ENCODE results near the gene CAMTA1.
"Not testable (repeated sequence)": the region's sequence is repeated elsewhere in the genome, so short reads cannot be mapped to it uniquely, and the experiment has no call there.

The CAMTA1 gene

DNA sequence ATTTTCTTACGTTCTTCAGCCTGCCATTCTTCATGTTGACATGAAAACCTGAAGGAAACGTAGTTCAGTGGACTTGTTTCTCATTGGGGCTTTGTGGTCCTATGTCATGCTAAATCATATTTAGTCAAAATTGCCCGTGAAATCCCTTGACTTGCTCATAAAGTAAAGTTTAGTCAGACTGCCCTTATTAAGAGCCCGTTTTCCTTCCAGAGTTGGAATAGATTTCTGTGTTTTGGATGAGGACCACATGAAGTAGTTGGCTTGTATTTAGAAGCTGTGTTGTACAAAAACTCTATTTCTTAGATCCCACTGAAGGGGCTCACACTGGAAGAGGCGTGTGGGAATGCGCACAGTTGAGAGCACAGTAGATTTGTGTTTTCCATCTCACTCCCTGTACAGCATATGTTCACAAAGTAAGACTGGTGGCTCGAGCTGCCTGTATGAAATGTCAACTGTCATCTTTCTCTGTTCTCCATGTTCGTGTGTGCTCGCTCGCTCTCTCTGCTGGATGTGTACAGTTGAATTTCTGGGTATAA, 42.4 kb downstream of the CAMTA1 start:
- TF ChIP-seq, protein P1, sequence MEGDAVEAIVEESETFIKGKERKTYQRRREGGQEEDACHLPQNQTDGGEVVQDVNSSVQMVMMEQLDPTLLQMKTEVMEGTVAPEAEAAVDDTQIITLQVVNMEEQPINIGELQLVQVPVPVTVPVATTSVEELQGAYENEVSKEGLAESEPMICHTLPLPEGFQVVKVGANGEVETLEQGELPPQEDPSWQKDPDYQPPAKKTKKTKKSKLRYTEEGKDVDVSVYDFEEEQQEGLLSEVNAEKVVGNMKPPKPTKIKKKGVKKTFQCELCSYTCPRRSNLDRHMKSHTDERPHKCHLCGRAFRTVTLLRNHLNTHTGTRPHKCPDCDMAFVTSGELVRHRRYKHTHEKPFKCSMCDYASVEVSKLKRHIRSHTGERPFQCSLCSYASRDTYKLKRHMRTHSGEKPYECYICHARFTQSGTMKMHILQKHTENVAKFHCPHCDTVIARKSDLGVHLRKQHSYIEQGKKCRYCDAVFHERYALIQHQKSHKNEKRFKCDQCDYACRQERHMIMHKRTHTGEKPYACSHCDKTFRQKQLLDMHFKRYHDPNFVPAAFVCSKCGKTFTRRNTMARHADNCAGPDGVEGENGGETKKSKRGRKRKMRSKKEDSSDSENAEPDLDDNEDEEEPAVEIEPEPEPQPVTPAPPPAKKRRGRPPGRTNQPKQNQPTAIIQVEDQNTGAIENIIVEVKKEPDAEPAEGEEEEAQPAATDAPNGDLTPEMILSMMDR (IDR thresholded peaks at IDR 0.05; ENCODE audit: borderline replicate concordance, extremely low read depth, low read length, poor library complexity, severe bottlenecking) = no peak
- no peak for TF ChIP-seq EZH2 (IDR thresholded peaks at IDR 0.05; ENCODE audit: borderline replicate concordance, low read depth, low read length, severe bottlenecking)
- Histone ChIP-seq H3K79me2 (ENCODE audit: insufficient read depth, low read length) (peaks cover 45% of the 10 kb centered on the region), H3K9ac (ENCODE audit: low read depth, low read length) (no peak overlapping the region), H3K27ac (ENCODE audit: low read length) (no peak overlapping the region), H4K20me1 (ENCODE audit: insufficient read depth, low read length) (peaks cover 16% of the 10 kb centered on the region; the same call in 1 of the 2 replicates), H3K27me3 (ENCODE audit: insufficient read depth, low read length, poor library complexity) (no peaks in the 10 kb centered on the region), H3K4me3 (ENCODE audit: low read depth in 1 of 2, low read length in 2 of 2) (no peak overlapping the region), H3K36me3 (ENCODE audit: insufficient read depth, low read length) (peaks cover 26% of the 10 kb centered on the region), H3K4me2 (ENCODE audit: insufficient read depth, low read length) (no peak overlapping the region), H3K9me3 (ENCODE audit: insufficient read depth, low read length, severe bottlenecking) (no peaks in the 10 kb centered on the region), H3K4me1 (ENCODE audit: insufficient read depth, low read length) (no peaks in the 10 kb centered on the region), H2AFZ (ENCODE audit: low read depth, low read length) (no peak overlapping the region)
- DNase-seq = no peak
- ATAC-seq (ENCODE audit: insufficient read depth, low read depth) = no peak

DNA sequence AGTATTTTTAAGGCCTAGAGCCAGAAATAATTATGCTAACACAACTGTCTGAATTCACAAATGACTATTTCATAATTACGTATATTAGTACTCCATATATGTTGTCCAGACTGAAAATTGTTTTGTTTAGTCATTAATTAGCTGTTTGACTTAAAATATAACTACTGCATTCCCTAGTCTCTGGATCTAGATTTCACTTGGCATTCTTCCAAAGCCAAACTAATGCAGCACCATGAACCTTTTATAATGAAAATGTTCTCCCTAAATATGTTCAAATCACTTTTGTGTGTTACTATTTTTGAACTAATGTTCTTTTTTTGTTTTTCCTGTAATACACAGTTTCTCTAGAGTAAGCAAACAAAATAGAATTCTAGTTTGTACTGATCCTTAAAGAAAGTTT, 46.1 kb downstream of the CAMTA1 start:
- TF ChIP-seq EZH2 (IDR thresholded peaks at IDR 0.05; ENCODE audit: borderline replicate concordance, low read depth, low read length, severe bottlenecking) = no peak
- TF ChIP-seq, protein P1 (IDR thresholded peaks at IDR 0.05; ENCODE audit: borderline replicate concordance, extremely low read depth, low read length, poor library complexity, severe bottlenecking) = no peak
- Histone ChIP-seq H4K20me1 (ENCODE audit: insufficient read depth, low read length) (peaks cover 20% of the 10 kb centered on the region; the same call in 1 of the 2 replicates), H3K79me2 (ENCODE audit: insufficient read depth, low read length) (peaks cover 51% of the 10 kb centered on the region), H3K36me3 (ENCODE audit: insufficient read depth, low read length) (peaks cover 18% of the 10 kb centered on the region), H3K4me3 (ENCODE audit: low read depth in 1 of 2, low read length in 2 of 2) (no peak overlapping the region), H3K27me3 (ENCODE audit: insufficient read depth, low read length, poor library complexity) (no peaks in the 10 kb centered on the region), H3K9ac (ENCODE audit: low read depth, low read length) (no peak overlapping the region), H3K9me3 (ENCODE audit: insufficient read depth, low read length, severe bottlenecking) (no peaks in the 10 kb centered on the region), H3K4me2 (ENCODE audit: insufficient read depth, low read length) (no peak overlapping the region), H2AFZ (ENCODE audit: low read depth, low read length) (no peak overlapping the region), H3K4me1 (ENCODE audit: insufficient read depth, low read length) (no peaks in the 10 kb centered on the region), H3K27ac (ENCODE audit: low read length) (no peak overlapping the region)
- DNase-seq (no peak), ATAC-seq (ENCODE audit: insufficient read depth, low read depth) (no peak)

- not testable (repeated sequence) for H3K27ac ChIP-seq (ENCODE audit: low read length); DNase-seq; H3K4me3 ChIP-seq (ENCODE audit: low read depth in 1 of 2, low read length in 2 of 2); H3K4me1 ChIP-seq (ENCODE audit: insufficient read depth, low read length); H3K9me3 ChIP-seq (ENCODE audit: insufficient read depth, low read length, severe bottlenecking); H3K27me3 ChIP-seq (ENCODE audit: insufficient read depth, low read length, poor library complexity); H3K9ac ChIP-seq (ENCODE audit: low read depth, low read length); H2AFZ ChIP-seq (ENCODE audit: low read depth, low read length); H3K4me2 ChIP-seq (ENCODE audit: insufficient read depth, low read length); ATAC-seq (ENCODE audit: insufficient read depth, low read depth)
- Histone ChIP-seq H4K20me1 (ENCODE audit: insufficient read depth, low read length) (peaks cover 21% of the 10 kb centered on the region; the same call in 1 of the 2 replicates), H3K79me2 (ENCODE audit: insufficient read depth, low read length) (peaks cover 53% of the 10 kb centered on the region), H3K36me3 (ENCODE audit: insufficient read depth, low read length) (peaks cover 19% of the 10 kb centered on the region)
These were observed 46.8 kb downstream of the CAMTA1 start for GRCh38 chr1:6832006-6832405.

GRCh38 chr1:6832531-6833188, 47.4 kb downstream of the CAMTA1 start:
- Histone ChIP-seq H3K79me2 (ENCODE audit: insufficient read depth, low read length) (peaks cover 53% of the 10 kb centered on the region), H3K4me3 (ENCODE audit: low read depth in 1 of 2, low read length in 2 of 2) (no peak overlapping the region), H3K4me1 (ENCODE audit: insufficient read depth, low read length) (no peaks in the 10 kb centered on the region), H3K27me3 (ENCODE audit: insufficient read depth, low read length, poor library complexity) (no peaks in the 10 kb centered on the region), H3K36me3 (ENCODE audit: insufficient read depth, low read length) (peaks cover 14% of the 10 kb centered on the region), H2AFZ (ENCODE audit: low read depth, low read length) (no peak overlapping the region), H3K9ac (ENCODE audit: low read depth, low read length) (no peak overlapping the region), H4K20me1 (ENCODE audit: insufficient read depth, low read length) (peaks cover 15% of the 10 kb centered on the region; the same call in 1 of the 2 replicates), H3K4me2 (ENCODE audit: insufficient read depth, low read length) (no peak overlapping the region), H3K27ac (ENCODE audit: low read length) (no peak overlapping the region), H3K9me3 (ENCODE audit: insufficient read depth, low read length, severe bottlenecking) (no peaks in the 10 kb centered on the region)
- TF ChIP-seq EZH2 (IDR thresholded peaks at IDR 0.05; ENCODE audit: borderline replicate concordance, low read depth, low read length, severe bottlenecking) = no peak
- TF ChIP-seq, protein P1 (IDR thresholded peaks at IDR 0.05; ENCODE audit: borderline replicate concordance, extremely low read depth, low read length, poor library complexity, severe bottlenecking) = no peak
- DNase-seq = no peak
- no peak for ATAC-seq (ENCODE audit: insufficient read depth, low read depth)

Measured in DND-41 (cell line).